Transverse colon (tissue), 3 donors: ENCODE results near the gene SLC43A3.

Source experiments
- CTCF ChIP-seq, 5 experiments: fragments of 200-600 bp in 3 of 5; fragments of 450-650 bp in 2 of 5; sonication (generic) in 3 of 5; IDR thresholded peaks; 1 replicate in 2 of 5; 2 replicates in 3 of 5; pipeline ENCODE4 v1.5.1; 2016 to 2017; ENCODE audit warnings: antibody characterized with exemption in 5 of 5, inconsistent platforms in 3 of 5, mild to moderate bottlenecking in 2 of 5, moderate library complexity in 1 of 5
- POLR2A ChIP-seq: fragments of 450-650 bp; IDR thresholded peaks from one replicate; pipeline ENCODE4 v1.6.1; 2016; ENCODE audit warnings: antibody characterized with exemption, mild to moderate bottlenecking, moderate library complexity

GRCh38 chr11:57458060-57458409 lies 31.1 kb upstream of the SLC43A3 start:
- TF ChIP-seq CTCF (IDR thresholded peaks at IDR 0.05), result no peak
- no peak for TF ChIP-seq POLR2A
